Measurements from ENCODE around the gene ITGAV.

GRCh38 chr2:186554429-186554828, 35.4 kb upstream of the ITGAV start:
- TF ChIP-seq POLR2A (IDR thresholded peaks at IDR 0.05) (no peak), CTCF (IDR thresholded peaks at IDR 0.05) (no peak)

Measured in ovary (tissue), 3 donors.